Fibroblast of lung (primary cell): ENCODE data around the gene SOCS4.

ENCODE experiments used
- CTCF ChIP-seq, 2 donors: IDR thresholded peaks in 1 of 2; conservative IDR thresholded peaks in 1 of 2; 1 replicate in 1 of 2; 2 replicates in 1 of 2; pipeline ENCODE4 v1.5.1; 2011 to 2012; ENCODE audit warnings: low read length in 2 of 2, control low read depth in 1 of 2, inconsistent platforms in 1 of 2, low read depth in 1 of 2, mild to moderate bottlenecking in 1 of 2
- EZH2 ChIP-seq: IDR thresholded peaks from 2 replicates; pipeline ENCODE4 v1.5.1; 2012; ENCODE audit warnings: low read length, control low read depth, mild to moderate bottlenecking; ENCODE audit errors: missing control alignments

GRCh38 chr14:55051165-55051422 lies 24.1 kb downstream of the SOCS4 start:
- TF ChIP-seq CTCF (conservative IDR thresholded peaks at IDR 0.05 in 1 of 2, IDR thresholded peaks at IDR 0.05 in 1 of 2; ENCODE audit: low read depth in 1 of 2, low read length in 2 of 2) = no peak
- TF ChIP-seq EZH2 = no peak
